DMS79 (cell line): ENCODE measurements around the gene AKR1C1.
"Not testable (repeated sequence)": the region's sequence is repeated elsewhere in the genome, so short reads cannot be mapped to it uniquely, and the experiment has no call there.

ENCODE experiments used
- DNase-seq: peaks from one replicate; lab custom pipeline; 2025; lab: John Stamatoyannopoulos, UW

AKR1C1 gene

DNA sequence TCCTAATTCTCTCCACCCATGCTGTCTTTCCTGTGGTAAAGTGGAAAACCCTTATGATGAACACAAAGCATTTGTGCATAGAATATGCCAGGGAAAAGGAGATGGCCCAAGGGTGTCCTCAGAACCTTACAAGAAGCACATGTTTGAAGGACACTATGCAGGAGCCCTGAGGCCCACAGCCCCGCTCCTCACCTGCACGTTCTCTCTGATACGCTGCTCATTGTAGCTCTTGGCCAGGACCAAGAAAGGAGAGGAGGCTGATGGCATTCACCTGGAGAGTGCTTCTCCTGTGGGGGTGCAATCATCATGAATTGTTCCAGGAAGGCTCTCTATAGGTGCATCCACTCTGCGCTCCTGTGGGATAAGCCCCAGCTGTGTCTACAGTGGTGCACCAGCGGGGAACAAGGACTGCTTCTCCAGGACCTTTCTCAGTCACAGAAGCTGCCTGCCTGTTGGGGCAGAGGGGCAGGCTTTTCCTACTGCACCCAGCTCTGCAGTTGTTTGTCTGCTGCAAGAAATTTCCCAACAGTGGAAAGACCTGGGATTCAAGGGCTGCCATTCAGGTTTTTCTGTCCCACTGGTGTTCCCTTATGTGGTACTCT lies 20.5 kb downstream of the AKR1C1 start:
- DNase-seq, result no peak

DNA sequence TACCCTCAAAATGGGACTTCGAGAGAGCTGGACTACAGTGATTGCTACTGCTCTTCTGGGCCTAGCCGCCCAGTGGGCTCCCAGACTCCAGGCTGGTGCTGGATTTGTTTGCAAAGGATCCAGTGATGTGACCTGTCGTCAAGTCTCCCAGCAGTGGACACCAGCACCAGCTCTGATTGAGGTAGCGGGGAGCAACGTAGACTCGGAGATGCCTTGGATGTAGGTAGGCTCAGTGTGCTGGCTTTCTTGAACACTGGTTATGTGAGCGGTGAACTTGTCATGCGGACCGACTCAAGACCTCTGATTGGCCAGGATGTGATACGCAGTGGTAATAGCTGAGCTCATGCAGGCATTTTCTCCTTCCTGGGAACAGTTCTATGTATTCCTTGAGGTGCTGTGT lies 21.0 kb downstream of the AKR1C1 start:
- DNase-seq, result no peak

DNA sequence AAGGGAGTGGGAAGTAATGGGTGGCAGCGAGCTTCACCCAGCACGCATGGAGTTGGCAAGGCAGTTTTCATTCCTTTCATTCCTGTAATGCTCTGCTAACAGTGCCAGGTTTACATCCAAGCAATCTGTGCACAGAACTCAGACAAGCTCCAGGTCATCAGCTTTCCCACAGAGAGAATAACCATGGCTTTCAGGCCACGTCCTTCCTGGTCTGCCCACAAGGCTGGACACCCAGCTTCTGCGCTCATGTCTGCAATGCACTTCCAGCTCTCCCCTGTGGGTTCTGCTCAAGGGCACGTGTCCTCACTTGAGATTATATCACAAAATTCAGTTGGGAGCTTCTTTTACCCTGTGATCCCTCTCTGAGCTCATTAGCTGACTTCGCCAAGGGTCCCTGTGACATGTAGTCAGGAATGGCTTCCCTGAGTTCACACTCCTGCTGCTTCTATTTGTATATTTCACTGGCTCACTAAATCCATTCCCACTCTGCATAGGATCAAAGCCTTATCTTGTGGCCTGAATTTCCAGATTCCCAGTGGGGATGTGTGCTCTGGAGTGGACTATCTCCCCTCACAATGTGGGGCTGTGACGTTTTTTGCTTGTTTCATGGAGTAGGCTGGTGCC lies 21.9 kb downstream of the AKR1C1 start:
- DNase-seq, result no peak

DNA sequence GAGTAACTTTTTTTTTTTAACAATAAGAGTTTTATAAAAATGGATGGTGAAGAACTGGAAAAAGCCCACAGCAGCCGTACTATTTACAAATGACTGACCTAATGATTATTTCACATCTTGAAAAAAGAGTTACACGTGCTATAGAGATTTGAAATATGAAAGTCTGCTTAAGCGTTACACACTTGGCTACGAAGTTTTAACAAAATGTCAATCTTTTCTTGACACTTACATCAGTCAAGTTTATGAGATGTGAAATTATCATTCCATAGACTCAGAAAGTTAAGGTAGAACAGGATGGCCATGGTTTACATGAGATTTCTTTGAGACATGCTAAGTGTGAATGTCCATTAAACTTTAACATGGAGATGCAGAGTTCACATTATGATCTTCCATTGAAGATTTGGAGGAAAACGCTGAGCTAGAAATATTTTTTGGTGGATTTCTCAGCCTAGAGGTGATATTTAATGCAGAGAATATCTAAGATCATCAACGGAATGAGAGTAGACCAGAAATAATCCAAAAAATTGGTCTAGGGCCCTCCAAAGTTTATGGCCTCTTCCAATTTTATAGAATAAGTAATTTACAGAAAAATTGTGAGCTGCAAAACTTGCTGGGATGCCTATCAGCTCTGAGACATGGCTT lies 24.9 kb downstream of the AKR1C1 start:
- not testable (repeated sequence) for DNase-seq

DNA sequence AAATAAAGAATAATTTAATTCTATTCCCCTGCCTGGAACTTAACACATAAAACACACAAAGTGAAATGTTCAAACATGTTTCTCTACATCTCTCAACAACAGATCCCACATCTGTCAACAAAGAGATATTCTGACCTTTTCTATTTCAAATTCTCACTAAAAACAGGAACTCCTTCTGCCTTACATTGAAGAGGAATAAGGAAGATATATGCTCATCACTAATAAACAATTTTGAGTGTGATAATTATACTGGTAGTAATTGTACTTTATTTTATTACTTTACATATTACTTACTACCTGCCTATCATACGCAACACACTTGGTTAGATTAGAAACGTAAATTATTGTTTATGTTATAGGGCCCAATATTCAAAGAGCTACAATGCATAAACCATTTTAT lies 27.0 kb downstream of the AKR1C1 start:
- no peak for DNase-seq

DNA sequence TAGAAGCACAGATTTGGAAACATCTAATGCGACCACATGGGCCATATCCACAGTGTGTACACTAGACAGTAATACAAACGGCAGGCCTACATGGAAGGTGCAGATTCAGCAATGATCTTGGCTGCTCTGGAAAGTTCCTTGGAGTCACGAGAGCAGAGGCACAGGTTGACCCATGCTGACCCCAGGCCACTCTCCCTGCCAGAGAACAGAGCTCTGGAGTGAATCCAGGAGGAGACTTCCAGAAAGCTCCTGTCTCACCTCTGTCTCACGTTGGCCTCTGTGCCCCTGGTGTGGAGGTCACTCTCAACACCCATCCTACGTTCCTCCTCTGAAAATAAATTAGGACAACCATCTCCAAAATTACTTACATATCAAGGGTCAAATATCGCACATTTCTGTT lies 28.2 kb downstream of the AKR1C1 start:
- not testable (repeated sequence) for DNase-seq

DNA sequence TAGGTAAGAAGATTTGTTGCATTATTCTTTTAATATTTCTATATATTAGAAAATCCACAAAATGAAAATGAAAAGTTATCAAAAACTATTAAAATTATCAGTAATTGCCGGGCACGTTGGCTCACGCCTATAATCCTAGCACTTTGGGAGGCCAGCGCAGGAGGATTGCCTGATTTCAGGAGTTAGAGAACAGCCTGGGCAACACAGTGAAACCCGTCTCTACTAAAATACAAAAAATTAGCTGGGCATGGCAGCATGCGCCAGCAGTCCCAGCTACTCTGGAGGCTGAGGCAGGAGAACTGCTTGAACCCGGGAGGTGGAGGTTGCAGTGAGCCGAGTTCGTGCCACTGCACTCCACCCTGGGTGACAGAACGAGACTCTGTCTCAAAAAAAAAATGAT lies 29.3 kb downstream of the AKR1C1 start:
- DNase-seq, result not testable (repeated sequence)

DNA sequence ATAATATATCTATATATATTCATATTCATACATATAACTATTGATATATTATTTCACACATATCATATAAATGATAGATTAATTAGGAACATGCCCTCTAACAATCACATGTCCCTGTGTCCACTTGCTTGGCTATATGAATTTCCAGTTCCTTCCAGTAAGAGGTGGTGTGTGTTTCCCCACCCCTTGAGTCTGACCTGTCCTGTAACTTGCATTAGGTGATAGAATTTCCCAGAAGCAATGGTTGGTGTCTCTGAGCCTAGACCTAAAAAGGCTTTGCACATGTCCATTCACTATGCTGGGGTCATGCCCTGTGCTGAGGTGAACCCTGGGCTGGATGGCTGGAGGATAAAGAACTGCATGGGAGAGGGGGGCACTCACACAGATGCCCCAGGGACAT lies 31.0 kb downstream of the AKR1C1 start:
- not testable (repeated sequence) for DNase-seq

DNA sequence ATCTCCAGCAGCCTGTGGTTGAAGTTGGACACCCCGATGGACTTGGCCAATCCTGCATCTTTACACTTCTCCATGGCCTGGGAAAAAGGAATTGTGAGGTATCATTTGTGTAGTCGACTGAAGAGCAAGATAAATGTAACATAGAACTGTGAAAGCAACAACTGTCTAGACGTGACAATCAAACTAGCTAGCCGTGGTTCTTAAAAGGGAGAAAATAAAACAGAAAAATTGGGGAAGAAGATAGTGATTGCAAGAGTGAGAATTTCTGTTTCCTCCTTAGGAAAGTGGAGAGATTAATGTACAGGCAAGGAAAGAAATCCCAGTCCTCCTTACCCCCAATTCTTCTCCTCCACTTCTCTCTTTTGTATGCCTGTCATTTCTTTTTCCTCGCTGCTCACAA lies 35.5 kb downstream of the AKR1C1 start:
- no peak for DNase-seq

DNA sequence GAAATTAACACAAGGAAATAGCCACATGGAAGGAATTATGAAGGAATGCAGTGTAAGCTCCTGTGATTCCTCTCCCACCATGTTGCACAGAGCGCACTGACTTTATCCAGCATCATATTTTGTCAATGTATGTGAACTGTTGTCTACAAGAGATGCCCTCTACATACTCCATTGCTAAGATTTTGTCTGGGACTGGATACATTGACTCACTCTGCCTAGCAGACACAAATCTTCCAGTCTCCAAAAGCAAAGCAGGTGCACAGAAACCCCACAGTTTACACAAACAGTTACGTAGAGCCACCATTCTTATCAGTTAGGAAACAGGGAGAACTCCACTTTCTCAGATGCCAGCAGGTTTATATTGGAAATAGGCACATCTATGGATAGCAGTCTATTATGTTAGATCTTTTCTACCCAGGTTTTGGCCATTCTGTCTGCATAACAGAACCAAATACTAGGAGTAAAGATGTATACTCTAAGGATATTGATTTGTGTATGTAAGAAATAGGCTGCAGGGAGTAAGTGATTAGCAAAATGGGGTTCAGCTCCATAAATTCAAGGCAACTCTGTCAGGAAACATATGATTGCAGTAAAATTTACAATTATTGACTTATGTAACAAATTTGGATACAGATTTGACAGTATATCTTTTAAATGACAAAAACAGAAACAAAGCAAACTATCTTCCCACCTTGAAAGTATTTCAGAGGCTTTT lies 39.0 kb downstream of the AKR1C1 start:
- no peak for DNase-seq

DNA sequence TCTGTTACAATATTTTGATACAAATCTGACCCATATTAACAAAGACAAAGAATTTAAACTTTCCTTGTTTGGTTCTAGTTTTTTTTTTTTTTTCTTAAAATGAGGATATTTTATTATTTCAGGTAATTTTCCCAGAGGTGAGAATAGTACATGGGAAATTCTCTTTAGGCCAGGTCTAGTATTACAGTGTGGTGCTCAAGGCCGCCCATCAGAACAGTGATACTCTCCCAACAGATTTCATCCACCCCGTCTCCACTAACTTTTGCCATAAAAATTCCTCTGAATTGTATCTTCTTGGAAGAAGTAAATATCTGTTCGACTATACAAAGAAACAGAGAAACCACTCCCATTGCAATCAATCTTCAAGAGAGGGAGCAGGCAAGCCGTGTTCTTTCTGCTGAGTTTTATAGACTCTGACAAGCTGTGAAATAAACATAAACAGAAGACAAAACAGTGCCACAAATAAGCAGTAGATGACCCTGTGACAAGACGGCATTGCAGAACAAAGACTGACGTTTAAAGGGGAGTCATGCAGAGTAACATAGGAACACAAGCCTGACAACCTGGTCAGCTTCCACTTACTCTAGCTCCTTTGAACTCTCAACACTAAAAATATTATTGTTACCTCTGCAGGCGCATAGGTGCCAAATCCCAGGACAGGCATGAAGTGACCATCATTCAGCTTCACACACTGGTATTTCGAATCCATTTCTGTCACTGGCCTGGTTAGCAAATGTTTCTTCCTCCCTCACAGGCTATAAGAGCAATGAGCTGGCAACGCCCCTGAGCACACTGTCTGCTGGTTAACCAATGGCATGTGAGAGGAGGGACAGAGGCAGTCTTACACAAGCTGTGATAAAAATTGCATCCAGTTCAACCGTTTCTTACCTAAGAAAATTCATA lies 40.2 kb downstream of the AKR1C1 start, which contains the start of gene AKR1C2:
TSS of gene AKR1C2 (minus strand) at position 731 of the 903 bp plus-strand sequence. CDS start at position 709, 22 bp downstream.
- not testable (repeated sequence) for DNase-seq

DNA sequence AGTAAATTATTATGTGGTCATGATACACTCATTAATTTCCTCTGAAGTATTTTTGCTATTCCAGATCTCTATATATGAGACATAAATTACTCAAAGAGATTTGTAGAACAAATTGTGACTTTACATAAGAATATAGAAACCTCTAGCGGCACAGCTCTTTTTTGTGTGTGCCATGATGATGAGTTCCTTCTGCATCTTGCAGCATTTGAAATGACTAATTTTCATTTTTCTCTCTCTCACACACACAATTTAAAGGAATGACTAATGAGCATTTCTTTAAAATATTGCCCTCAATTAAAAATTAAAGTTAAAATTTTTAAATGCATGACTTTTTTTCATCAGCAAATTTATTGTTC lies 40.8 kb downstream of the AKR1C1 start:
- DNase-seq, result not testable (repeated sequence)

DNA sequence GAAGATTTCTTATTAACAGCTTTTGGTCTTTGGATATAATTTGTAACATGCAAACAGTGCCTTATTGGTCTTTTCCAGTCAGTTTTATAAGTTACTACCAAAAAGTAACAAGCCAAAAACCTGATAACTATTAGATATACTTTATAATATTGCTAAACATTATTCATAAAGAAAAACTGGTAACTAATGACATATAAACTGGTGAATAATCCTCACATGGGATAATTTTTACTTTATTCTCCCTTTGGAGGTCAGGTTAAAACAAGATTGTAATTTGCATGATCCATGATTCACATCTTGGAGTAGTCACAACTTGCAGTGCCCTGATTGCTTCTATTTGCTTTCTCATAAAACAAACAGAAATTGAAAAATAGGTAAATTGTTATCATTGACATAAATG lies 41.3 kb downstream of the AKR1C1 start:
- DNase-seq, result not testable (repeated sequence)

DNA sequence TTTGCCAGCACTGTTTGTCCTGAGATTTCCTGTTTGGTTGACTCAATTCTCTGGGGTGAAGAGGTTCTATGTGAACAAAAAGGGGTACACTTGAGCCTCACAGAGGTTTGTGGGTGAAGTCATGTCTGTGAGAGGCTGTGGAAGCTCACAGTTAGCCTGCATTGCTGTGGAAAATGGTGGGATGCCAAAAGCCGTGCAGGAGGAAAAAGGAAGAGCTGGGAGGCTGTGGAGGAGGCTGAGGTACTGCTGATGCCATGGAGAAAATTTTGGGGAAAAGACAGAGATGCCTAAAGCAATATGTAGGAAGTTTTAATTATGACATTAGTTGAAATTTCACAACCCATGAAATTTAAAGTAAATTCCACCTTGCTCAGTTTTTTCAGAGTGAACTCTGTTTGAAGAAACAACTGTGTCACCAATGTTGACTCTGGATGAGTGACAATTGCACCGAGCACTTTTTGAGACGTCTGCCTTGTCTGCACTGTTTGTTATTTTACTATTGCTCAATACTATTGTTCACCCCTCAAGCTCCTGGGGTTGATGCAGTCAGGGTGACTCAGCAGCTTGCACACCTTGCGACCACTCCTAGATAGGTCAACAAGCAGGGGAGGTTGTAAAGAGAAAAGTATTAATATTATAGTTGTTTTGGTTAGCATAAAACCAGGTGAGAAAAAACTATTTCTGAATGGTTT lies 45.8 kb downstream of the AKR1C1 start:
- not testable (repeated sequence) for DNase-seq

DNA sequence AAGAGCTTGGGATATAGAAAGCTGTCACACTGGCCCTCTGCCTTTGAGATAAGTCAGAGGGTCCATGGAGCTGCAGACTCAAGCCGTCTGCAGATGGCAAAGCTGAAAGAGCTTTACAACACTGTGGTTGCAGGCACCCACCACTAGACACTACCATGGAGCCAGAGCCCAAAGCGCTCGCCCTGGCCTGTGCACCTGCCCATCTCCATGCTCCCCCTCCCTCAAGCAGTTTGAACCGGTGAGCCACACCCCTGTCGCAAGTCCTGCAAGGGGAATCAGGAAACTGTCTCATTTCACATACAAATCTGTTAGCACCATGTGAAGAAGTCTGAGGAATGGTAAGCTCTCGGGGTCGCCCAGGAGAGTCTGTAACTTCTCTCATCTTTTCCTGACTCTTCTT lies 46.8 kb downstream of the AKR1C1 start:
- not testable (repeated sequence) for DNase-seq

DNA sequence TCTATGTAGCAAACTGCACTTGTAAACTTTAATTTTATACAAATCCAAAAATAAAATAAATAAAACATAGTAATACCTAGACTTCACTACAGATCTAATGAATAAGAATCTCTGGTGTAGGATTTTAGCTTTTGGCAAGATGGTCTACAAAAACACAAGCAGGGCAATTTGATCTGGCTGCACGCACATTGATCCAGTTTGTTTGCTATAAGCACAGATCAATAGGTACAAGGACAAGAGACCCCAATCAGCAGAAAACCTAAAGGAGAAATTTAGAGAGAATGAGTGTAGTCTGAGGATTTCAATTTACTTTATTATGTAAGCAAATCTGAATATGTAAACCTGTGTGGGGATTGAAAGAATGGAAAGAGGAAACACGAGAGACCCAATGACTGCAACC lies 48.2 kb downstream of the AKR1C1 start:
- not testable (repeated sequence) for DNase-seq

DNA sequence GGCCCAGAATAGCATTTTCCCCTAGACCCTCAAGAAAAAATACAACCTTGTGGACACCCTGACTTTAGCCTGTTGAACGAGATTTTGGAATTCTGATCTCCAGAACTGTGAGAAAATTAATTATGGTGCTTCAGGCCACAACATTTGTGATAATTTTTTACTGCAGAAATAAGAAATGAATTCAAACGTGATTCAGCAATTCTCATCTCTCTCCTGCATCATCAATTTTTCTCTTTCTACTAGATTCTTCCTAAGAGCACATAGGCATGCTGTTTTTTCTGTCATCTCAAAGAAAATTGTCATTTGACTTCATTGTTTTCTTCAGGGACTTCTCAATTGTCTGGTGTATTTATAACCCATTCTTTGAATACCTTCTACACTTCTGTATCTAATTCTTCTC lies 49.4 kb downstream of the AKR1C1 start:
- DNase-seq, result no peak

DNA sequence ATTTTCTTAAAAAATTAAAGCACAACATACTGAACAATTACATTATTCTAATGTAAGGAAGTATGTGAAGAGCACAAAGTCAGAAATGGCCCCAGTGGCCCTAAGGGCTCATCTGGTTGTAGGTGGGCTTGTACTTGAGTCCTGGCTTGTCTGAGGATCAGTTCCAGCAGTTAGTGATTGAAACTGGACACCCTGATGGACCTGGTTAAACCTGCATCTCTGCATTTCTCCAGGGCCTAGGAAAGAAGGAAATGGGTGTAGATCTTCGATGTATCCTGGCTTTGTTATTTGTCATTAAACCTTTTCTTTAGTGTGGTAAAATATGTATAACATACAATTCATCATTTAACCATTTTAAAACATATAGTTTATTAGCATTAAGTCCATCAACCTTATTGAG lies 50.2 kb downstream of the AKR1C1 start:
- DNase-seq, result no peak

DNA sequence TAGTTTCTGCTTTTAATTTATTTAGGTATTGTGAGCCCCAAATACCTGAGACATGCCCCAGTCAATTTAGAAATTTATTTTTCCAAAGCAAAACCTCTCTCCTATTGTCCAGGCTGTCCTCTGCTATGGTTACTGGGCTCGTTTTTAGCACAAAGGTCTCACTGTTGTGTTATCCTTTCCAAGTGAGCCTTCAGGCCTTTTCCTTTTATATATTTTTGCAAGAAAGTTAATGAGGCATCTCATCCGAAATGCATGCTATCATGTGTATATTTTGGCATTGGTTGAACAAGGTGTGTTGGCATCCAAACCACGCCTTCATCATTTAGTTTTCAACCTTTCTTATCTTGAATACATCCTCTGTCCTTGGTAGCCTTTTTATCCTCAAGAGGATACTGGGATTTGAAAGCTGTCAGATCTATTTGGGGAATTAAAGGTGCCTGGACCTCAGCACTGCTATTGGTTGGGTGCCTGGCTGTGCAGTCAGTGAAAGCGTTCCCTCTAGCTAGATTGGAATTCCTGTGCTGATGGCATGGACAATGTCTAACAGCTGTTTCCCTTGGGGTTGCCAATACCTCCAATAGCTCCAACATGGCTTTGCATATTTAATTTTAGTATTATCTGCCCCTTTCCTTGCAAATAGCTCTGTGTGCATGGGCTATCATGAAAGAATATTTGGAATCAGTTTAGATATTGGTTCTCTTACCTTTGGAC lies 51.1 kb downstream of the AKR1C1 start:
- DNase-seq, result not testable (repeated sequence)

DNA sequence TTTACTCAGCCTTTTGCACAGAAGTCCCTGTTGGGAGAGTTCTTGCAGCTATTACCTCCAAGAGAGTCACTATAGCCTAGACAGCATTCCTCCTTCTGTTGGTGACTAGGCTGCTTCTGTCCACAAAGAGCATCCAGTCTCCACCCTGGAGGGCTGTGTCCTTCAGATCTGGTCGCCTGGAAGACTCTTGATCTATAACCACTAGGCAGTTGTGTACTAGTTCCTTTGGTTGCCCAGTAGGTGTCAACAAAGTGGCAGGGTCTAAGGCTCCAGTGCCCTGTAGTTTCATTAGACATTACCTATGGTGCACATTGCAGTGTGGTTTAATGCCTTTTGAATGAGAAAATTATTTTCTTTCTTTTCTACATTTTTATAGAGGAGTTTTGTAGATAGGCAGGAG lies 51.7 kb downstream of the AKR1C1 start:
- no peak for DNase-seq

DNA sequence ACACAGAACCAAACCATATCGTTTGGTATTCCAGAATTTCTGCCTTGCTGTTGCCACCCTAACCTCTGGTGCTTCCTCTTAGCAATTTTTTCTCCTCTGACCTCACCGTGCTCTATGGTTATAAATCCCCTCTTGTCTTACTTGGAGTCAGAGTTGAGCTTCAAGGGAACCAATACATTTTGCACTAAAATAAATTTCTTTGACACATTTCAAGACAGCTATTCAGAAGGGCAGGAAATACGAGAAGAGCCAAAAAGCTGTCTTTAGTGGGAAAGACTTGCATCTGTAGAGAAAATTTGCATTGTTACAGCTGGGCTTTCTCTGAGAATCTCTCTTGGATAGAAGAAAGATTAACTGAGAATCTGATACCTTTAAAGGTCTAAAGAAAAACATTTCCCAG lies 54.9 kb downstream of the AKR1C1 start:
- DNase-seq, result no peak
